ENCODE data around the gene LY6G5B.

The LY6G5B gene

DNA sequence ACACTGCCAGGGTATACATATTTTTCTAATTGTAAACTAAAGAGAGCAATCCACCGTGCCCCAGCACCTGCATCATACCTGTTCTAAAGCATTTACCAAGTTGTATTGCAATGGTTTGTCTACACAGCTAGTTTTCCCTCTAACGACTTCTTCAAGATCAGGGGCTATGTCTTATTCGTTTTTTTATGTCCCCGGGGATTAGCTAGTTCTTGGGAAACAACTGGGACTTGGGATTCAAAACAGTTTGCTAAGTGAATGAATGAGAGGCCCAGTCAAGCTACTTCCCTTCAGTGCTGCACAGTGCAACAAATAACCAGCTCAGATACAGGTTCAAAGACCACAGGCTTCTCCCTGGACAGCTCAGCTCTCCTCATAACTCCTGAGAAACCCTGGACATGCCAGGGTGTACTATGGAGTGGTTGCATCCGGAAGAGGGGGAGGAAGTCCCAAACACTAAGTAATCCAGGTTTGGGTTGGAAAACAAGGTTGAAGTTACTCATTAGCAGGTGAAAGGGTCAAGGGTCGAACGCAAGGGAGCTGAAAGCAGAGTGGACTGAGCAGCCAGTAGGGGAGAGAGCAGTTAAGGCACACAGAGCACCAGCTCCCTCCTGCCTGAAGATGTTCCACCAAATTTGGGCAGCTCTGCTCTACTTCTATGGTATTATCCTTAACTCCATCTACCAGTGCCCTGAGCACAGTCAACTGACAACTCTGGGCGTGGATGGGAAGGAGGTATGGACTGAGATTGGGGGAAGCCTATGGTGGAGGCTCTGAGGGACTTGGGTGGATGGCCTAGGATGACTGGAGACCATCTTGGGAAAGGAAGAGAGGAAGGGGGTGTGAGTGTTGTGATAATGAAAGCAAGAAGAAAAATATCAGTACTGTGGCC is 14.2 kb upstream of the LY6G5B start, which contains the start of gene APOM:
APOM (plus strand) TSS at position 546 of the 889 bp plus-strand sequence; CDS start at position 619, 73 bp downstream.
- H4K8ac ChIP-seq (ENCODE audit: low read depth, low read length): no peak within 1 kb of the TSS
- H3K4me2 ChIP-seq (ENCODE audit: low read length): no peak within 1 kb of the TSS
- WGBS (ENCODE audit: extremely low coverage, insufficient coverage, insufficient read length): no CpG with 5 or more reads among the region's 8 CpGs
- no peak within 1 kb of the TSS for H3K4ac ChIP-seq (ENCODE audit: low read depth, low read length)
- no peak within 1 kb of the TSS for H2BK12ac ChIP-seq (ENCODE audit: low read length)
- peaks cover 22% of the 10 kb centered on the region for H3K79me1 ChIP-seq (ENCODE audit: low read length)
- DNase-seq: no peak
- no peak within 1 kb of the TSS for H2AK5ac ChIP-seq (ENCODE audit: low read length)
- H3K18ac ChIP-seq (ENCODE audit: low read length): no peak within 1 kb of the TSS
- no peak within 1 kb of the TSS for H2AFZ ChIP-seq (ENCODE audit: insufficient read depth, low read length, poor library complexity)
- H4K12ac ChIP-seq (ENCODE audit: low read depth, low read length): no peak within 1 kb of the TSS
- no peaks in the 10 kb centered on the region for H3K27me3 ChIP-seq (ENCODE audit: insufficient read depth, low read length)
- H3K27ac ChIP-seq (ENCODE audit: low read depth, low read length): no peak within 1 kb of the TSS
- H3K14ac ChIP-seq (ENCODE audit: low read length): no peak within 1 kb of the TSS
- no peak within 1 kb of the TSS for H3K9ac ChIP-seq (ENCODE audit: low read length)
- H2BK120ac ChIP-seq (ENCODE audit: insufficient read depth, low read length, poor library complexity): no peak within 1 kb of the TSS
- H2BK5ac ChIP-seq (ENCODE audit: low read depth, low read length, poor library complexity): no peak within 1 kb of the TSS
- no peak within 1 kb of the TSS for H3K23ac ChIP-seq (ENCODE audit: low read length)
- H3K4me1 ChIP-seq (ENCODE audit: control insufficient read depth in 1 of 2, insufficient read depth in 2 of 2, low read length in 2 of 2): peaks cover 15 to 26% of the 10 kb centered on the region in 2 experiments
- peaks cover 10 to 15% of the 10 kb centered on the region in 2 experiments for H3K36me3 ChIP-seq (ENCODE audit: control insufficient read depth in 1 of 2, insufficient read depth in 2 of 2, low read length in 2 of 2)
- no peak within 1 kb of the TSS for H3K4me3 ChIP-seq (ENCODE audit: low read depth, low read length)
- peaks cover 21% of the 10 kb centered on the region for H3K79me2 ChIP-seq (ENCODE audit: control insufficient read depth, insufficient read depth, low read length, poor library complexity)
- H4K91ac ChIP-seq (ENCODE audit: low read depth, low read length): no peak within 1 kb of the TSS
- no peaks in the 10 kb centered on the region for H3K9me3 ChIP-seq (ENCODE audit: insufficient read depth, low read depth, low read length)

DNA sequence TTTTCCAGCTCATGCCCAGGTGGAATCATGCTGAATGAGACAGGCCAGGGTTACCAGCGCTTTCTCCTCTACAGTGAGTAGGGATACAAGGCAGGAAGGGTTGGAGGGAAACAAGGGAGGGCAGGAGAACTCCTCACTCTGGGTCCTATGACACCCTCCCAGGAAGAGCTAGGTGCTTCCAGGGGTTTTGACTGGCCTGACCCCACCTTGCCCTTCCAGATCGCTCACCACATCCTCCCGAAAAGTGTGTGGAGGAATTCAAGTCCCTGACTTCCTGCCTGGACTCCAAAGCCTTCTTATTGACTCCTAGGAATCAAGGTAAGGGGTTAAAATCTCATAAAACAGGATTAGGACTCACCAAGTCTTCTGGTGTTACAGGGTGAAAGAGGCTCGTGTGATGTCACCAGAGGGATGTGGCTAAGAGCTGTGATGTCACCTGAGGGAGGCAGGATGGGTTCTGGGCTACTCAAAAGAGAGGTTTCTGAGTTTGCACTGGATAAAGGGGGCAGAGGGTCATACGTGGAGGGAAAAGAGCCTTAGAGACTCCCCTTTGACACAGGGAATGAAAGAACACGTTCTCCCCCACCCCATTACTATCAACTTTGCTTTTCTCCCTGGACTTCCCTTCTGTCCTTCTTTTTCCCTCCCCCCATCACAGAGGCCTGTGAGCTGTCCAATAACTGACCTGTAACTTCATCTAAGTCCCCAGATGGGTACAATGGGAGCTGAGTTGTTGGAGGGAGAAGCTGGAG is 12.2 kb upstream of the LY6G5B start:
- H4K8ac ChIP-seq (ENCODE audit: low read depth, low read length): no peak overlapping the region
- no peak overlapping the region for H2AK5ac ChIP-seq (ENCODE audit: low read length)
- H3K79me1 ChIP-seq (ENCODE audit: low read length): peaks cover 14% of the 10 kb centered on the region
- no CpG with 5 or more reads among the region's 6 CpGs for WGBS (ENCODE audit: extremely low coverage, insufficient coverage, insufficient read length)
- H4K12ac ChIP-seq (ENCODE audit: low read depth, low read length): no peak overlapping the region
- H3K27ac ChIP-seq (ENCODE audit: low read depth, low read length): no peak overlapping the region
- peaks cover 15 to 20% of the 10 kb centered on the region in 2 experiments for H3K36me3 ChIP-seq (ENCODE audit: control insufficient read depth in 1 of 2, insufficient read depth in 2 of 2, low read length in 2 of 2)
- no peak overlapping the region for H3K4me3 ChIP-seq (ENCODE audit: low read depth, low read length)
- H3K18ac ChIP-seq (ENCODE audit: low read length): no peak overlapping the region
- H3K4me1 ChIP-seq (ENCODE audit: control insufficient read depth in 1 of 2, insufficient read depth in 2 of 2, low read length in 2 of 2): peaks cover 11 to 19% of the 10 kb centered on the region in 2 experiments
- H3K9ac ChIP-seq (ENCODE audit: low read length): no peak overlapping the region
- no peak overlapping the region for H2BK5ac ChIP-seq (ENCODE audit: low read depth, low read length, poor library complexity)
- H3K4me2 ChIP-seq (ENCODE audit: low read length): no peak overlapping the region
- H3K79me2 ChIP-seq (ENCODE audit: control insufficient read depth, insufficient read depth, low read length, poor library complexity): peaks cover 14% of the 10 kb centered on the region
- no peaks in the 10 kb centered on the region for H3K9me3 ChIP-seq (ENCODE audit: insufficient read depth, low read depth, low read length)
- no peak overlapping the region for H4K91ac ChIP-seq (ENCODE audit: low read depth, low read length)
- no peak overlapping the region for H3K23ac ChIP-seq (ENCODE audit: low read length)
- H3K14ac ChIP-seq (ENCODE audit: low read length): no peak overlapping the region
- no peaks in the 10 kb centered on the region for H3K27me3 ChIP-seq (ENCODE audit: insufficient read depth, low read length)
- no peak overlapping the region for H2AFZ ChIP-seq (ENCODE audit: insufficient read depth, low read length, poor library complexity)
- H2BK12ac ChIP-seq (ENCODE audit: low read length): no peak overlapping the region
- H3K4ac ChIP-seq (ENCODE audit: low read depth, low read length): no peak overlapping the region
- no peak overlapping the region for H2BK120ac ChIP-seq (ENCODE audit: insufficient read depth, low read length, poor library complexity)
- no peak for DNase-seq

DNA sequence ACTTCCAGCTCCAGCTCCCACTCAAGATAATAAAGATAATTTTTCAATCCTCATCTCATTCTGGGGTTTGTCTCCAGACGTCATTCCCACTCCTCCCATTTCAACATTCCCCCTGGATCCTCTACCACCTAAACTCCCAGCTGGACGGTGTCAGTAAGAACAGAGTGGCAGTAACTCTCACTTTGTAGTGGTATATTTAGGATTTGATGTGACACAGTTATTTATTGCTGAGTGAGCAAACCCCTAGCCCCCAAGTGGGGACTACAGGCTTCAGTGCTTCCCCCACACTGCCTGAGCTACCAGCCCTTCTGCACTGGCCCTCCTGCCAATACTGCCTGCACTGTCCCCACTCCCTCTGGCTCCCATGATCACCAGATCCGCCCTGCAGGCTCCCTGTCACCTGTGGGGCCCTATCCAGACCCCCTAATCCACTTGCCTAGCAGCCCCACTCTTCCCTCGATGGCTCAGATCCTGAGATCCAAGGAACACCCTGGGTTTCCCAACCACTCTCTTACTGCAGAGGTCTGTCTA is 11.6 kb upstream of the LY6G5B start:
- Histone ChIP-seq H2BK12ac (ENCODE audit: low read length) (no peak overlapping the region), H3K23ac (ENCODE audit: low read length) (no peak overlapping the region), H2BK5ac (ENCODE audit: low read depth, low read length, poor library complexity) (no peak overlapping the region), H3K79me2 (ENCODE audit: control insufficient read depth, insufficient read depth, low read length, poor library complexity) (peaks cover 14% of the 10 kb centered on the region), H3K79me1 (ENCODE audit: low read length) (peaks cover 9% of the 10 kb centered on the region), H4K12ac (ENCODE audit: low read depth, low read length) (no peak overlapping the region), H3K9me3 (ENCODE audit: insufficient read depth, low read depth, low read length) (no peaks in the 10 kb centered on the region), H3K4ac (ENCODE audit: low read depth, low read length) (no peak overlapping the region), H3K4me2 (ENCODE audit: low read length) (no peak overlapping the region), H2BK120ac (ENCODE audit: insufficient read depth, low read length, poor library complexity) (no peak overlapping the region), H3K36me3 (ENCODE audit: control insufficient read depth in 1 of 2, insufficient read depth in 2 of 2, low read length in 2 of 2) (peaks cover 15 to 21% of the 10 kb centered on the region in 2 experiments), H4K91ac (ENCODE audit: low read depth, low read length) (no peak overlapping the region), H3K9ac (ENCODE audit: low read length) (no peak overlapping the region), H3K4me3 (ENCODE audit: low read depth, low read length) (no peak overlapping the region), H3K4me1 (ENCODE audit: control insufficient read depth in 1 of 2, insufficient read depth in 2 of 2, low read length in 2 of 2) (peaks cover 11 to 19% of the 10 kb centered on the region in 2 experiments), H4K8ac (ENCODE audit: low read depth, low read length) (no peak overlapping the region), H2AFZ (ENCODE audit: insufficient read depth, low read length, poor library complexity) (no peak overlapping the region), H2AK5ac (ENCODE audit: low read length) (no peak overlapping the region), H3K27ac (ENCODE audit: low read depth, low read length) (no peak overlapping the region), H3K14ac (ENCODE audit: low read length) (no peak overlapping the region), H3K18ac (ENCODE audit: low read length) (no peak overlapping the region), H3K27me3 (ENCODE audit: insufficient read depth, low read length) (no peaks in the 10 kb centered on the region)
- DNase-seq: no peak
- no CpG with 5 or more reads among the region's 4 CpGs for WGBS (ENCODE audit: extremely low coverage, insufficient coverage, insufficient read length)

DNA sequence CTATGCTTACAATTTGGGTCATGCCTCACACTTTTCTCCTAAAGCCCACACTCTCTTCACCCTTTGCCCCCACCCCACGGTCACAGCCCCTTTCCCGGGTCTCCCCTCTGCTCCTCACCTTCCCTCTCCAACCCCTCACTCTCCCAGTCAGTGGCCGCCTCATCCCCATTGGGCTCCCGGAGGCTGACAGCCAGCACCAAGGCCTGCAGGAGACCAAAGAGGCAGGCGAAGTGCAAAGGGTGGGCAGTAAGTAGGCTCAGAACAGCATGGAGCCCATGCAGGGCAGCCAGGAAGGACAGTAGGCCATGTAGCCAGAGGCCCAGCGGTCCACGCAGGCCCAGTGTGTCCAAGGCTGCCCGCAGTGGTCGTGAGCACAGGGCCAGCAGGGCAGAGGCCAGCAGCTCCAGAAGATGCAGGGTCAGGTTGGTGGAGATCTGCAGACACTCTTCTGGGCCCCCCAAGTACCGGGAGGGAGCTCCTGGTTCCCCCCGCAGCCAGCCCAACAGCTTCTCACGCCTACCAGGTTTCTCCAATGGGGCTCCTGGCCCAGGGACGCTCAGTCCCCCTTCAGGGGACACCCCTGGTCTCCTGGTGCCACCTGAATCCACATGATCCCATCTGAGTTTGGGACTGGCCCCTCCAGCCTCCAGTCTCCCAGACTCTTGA is 10.7 kb upstream of the LY6G5B start:
- no peak overlapping the region for H4K12ac ChIP-seq (ENCODE audit: low read depth, low read length)
- H3K4me3 ChIP-seq (ENCODE audit: low read depth, low read length): no peak overlapping the region
- no peak overlapping the region for H4K8ac ChIP-seq (ENCODE audit: low read depth, low read length)
- no peak overlapping the region for H3K9ac ChIP-seq (ENCODE audit: low read length)
- no peak overlapping the region for H2BK12ac ChIP-seq (ENCODE audit: low read length)
- no peak overlapping the region for H3K23ac ChIP-seq (ENCODE audit: low read length)
- no peak for DNase-seq
- peaks cover 9% of the 10 kb centered on the region for H3K79me1 ChIP-seq (ENCODE audit: low read length)
- no peaks in the 10 kb centered on the region for H3K9me3 ChIP-seq (ENCODE audit: insufficient read depth, low read depth, low read length)
- peak overlapping the region; percentile 54 for H3K4ac ChIP-seq (ENCODE audit: low read depth, low read length)
- no peak overlapping the region for H3K14ac ChIP-seq (ENCODE audit: low read length)
- H2BK120ac ChIP-seq (ENCODE audit: insufficient read depth, low read length, poor library complexity): no peak overlapping the region
- no peak overlapping the region for H3K18ac ChIP-seq (ENCODE audit: low read length)
- H2BK5ac ChIP-seq (ENCODE audit: low read depth, low read length, poor library complexity): no peak overlapping the region
- H2AFZ ChIP-seq (ENCODE audit: insufficient read depth, low read length, poor library complexity): no peak overlapping the region
- H3K79me2 ChIP-seq (ENCODE audit: control insufficient read depth, insufficient read depth, low read length, poor library complexity): peaks cover 15% of the 10 kb centered on the region
- no peak overlapping the region for H4K91ac ChIP-seq (ENCODE audit: low read depth, low read length)
- H3K4me2 ChIP-seq (ENCODE audit: low read length): peak overlapping the region; percentile 84
- H3K4me1 ChIP-seq (ENCODE audit: control insufficient read depth in 1 of 2, insufficient read depth in 2 of 2, low read length in 2 of 2): peaks cover 15 to 23% of the 10 kb centered on the region in 2 experiments
- H3K36me3 ChIP-seq (ENCODE audit: control insufficient read depth in 1 of 2, insufficient read depth in 2 of 2, low read length in 2 of 2): peaks cover 18 to 25% of the 10 kb centered on the region in 2 experiments
- no peak overlapping the region for H2AK5ac ChIP-seq (ENCODE audit: low read length)
- H3K27me3 ChIP-seq (ENCODE audit: insufficient read depth, low read length): no peaks in the 10 kb centered on the region
- no peak overlapping the region for H3K27ac ChIP-seq (ENCODE audit: low read depth, low read length)
- no CpG with 5 or more reads among the region's 13 CpGs for WGBS (ENCODE audit: extremely low coverage, insufficient coverage, insufficient read length)

All from trophoblast cell (in vitro differentiated cells and primary cell).